Measurements from ENCODE around the gene RAB13. TPM values are rescaled to one million over a fixed set of nuclear protein-coding genes. Genes with fewer than 3 reads are reported as not detected.

Gene RAB13
- total and polyA plus RNA-seq, 2 donors (not counting 3 experiments of a cell fraction or from before 2014, with no cell fraction given), result 76.0 to 124 TPM

DNA sequence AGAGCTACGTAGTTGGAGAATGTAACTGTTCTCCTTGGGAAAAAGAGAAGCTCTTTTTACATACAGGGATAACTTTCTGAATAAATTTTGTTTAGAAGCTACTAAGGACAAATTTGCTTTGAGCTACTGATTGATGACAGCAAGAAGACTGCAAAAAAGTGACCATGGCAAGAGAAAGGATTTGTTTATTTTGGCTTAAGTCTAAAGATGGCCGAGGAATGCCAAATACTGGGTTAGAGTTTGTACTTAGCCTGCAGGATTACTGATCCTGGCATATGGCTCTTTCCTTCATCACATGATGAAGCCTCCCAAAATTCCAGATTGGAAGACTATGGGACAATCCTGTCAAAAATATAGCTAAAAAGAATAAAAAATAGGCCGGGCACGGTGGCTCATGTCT lies 33.1 kb upstream of the RAB13 start:
- DNase-seq (ENCODE audit: low read depth, low spot score) (no peak), FAIRE-seq (no peak)
- Histone ChIP-seq H3K4me3 (replicated peaks in 1 of 3; ENCODE audit: insufficient read depth in 1 of 3, low read depth in 1 of 3, low read length in 3 of 3) (no peak overlapping the region), H3K4me2 (ENCODE audit: insufficient read depth, low read length) (no peak overlapping the region), H3K9me3 (replicated peaks; ENCODE audit: control insufficient read depth, insufficient read depth, low read length) (no peaks in the 10 kb centered on the region), H3K27me3 (ENCODE audit: control insufficient read depth in 2 of 2, insufficient read depth in 2 of 2, low read length in 2 of 2) (no peaks in the 10 kb centered on the region), H3K4me1 (ENCODE audit: control insufficient read depth, extremely low read depth, insufficient read depth, low read length) (no peaks in the 10 kb centered on the region), H3K79me2 (ENCODE audit: control insufficient read depth, insufficient read depth, low read length) (no peaks in the 10 kb centered on the region), H4K20me1 (replicated peaks; ENCODE audit: control insufficient read depth, extremely low read depth, insufficient read depth, low read length) (no peaks in the 10 kb centered on the region), H3K9me1 (replicated peaks; ENCODE audit: control insufficient read depth, extremely low read depth, insufficient read depth, low read length) (no peaks in the 10 kb centered on the region), H2AFZ (ENCODE audit: low read depth, low read length) (no peak overlapping the region), H3K36me3 (ENCODE audit: control insufficient read depth in 2 of 2, extremely low read depth in 1 of 2, insufficient read depth in 2 of 2, low read length in 2 of 2) (no peaks in the 10 kb centered on the region), H3K27ac (ENCODE audit: insufficient read depth, low read depth, low read length) (no peak overlapping the region), H3K9ac (replicated peaks; ENCODE audit: extremely low read depth, insufficient read depth, low read length) (no peak overlapping the region)
- ChIA-PET POLR2A (no interaction called here), CTCF (interaction anchor here (1.6 kb wide), 1 partner anchor 11 kb away, joined by 3 read pairs; no protein-coding TSS in a partner anchor)
- dilution Hi-C loops (cut with MboI; ENCODE audit: extremely low pct_ligation_motif_present, low sequenced_read_pairs), result no loop called here
- TF ChIP-seq POLR2AphosphoS5 (IDR thresholded peaks at IDR 0.05; ENCODE audit: insufficient read depth, low read depth, low read length) (no peak), GATA2 (IDR thresholded peaks at IDR 0.05; ENCODE audit: insufficient read depth, insufficient read length, low read depth, low read length) (no peak)
- TF ChIP-seq, protein P1, sequence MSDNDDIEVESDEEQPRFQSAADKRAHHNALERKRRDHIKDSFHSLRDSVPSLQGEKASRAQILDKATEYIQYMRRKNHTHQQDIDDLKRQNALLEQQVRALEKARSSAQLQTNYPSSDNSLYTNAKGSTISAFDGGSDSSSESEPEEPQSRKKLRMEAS (IDR thresholded peaks at IDR 0.05; ENCODE audit: insufficient read depth, insufficient read length), result no peak
- BruUV-seq (replicated peaks), result no TSS peak
- intact Hi-C loops (cut with micrococcal nuclease), result no loop called here

DNA sequence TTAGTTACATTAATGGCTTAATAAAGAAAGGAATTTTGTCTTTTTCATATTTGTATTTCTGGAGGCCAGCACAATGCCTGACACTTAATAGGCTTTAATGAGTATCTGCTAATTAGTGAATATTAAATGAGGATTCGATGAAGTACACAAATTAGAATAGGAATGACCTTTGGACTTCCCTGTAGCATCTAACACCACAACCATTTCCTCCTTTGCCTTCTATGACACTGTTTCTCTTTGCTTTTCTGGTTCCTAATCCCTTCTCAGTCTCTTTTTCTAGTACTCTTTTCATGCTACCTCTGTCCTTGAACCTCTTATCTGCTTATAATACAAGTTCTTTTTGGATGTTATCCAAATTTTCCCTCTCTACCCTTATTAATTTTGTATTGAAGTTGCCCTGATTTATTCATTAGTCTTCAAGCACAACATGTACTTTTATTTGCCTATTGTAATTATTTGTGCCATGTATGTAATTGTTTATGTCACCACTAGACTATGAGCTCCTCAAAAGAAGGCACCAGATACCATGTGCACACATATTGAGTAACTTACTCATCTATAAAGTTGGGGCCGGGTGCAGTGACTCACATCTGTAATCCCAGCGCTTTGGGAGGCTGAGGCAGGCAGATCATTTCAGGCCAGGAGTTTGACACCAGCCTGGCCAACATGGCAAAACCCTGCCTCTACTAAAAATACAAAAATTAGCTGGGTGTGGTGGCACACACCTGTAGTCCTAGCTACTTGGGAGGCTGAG lies 28.2 kb upstream of the RAB13 start:
- Histone ChIP-seq H3K4me1 (ENCODE audit: control insufficient read depth, extremely low read depth, insufficient read depth, low read length) (no peaks in the 10 kb centered on the region), H3K4me2 (ENCODE audit: insufficient read depth, low read length) (no peak overlapping the region), H3K9me1 (replicated peaks; ENCODE audit: control insufficient read depth, extremely low read depth, insufficient read depth, low read length) (no peaks in the 10 kb centered on the region), H3K27me3 (ENCODE audit: control insufficient read depth in 2 of 2, insufficient read depth in 2 of 2, low read length in 2 of 2) (no peaks in the 10 kb centered on the region), H3K9me3 (replicated peaks; ENCODE audit: control insufficient read depth, insufficient read depth, low read length) (no peaks in the 10 kb centered on the region), H3K27ac (ENCODE audit: insufficient read depth, low read depth, low read length) (no peak overlapping the region), H3K4me3 (replicated peaks in 1 of 3; ENCODE audit: insufficient read depth in 1 of 3, low read depth in 1 of 3, low read length in 3 of 3) (no peak overlapping the region), H3K79me2 (ENCODE audit: control insufficient read depth, insufficient read depth, low read length) (no peaks in the 10 kb centered on the region), H4K20me1 (replicated peaks; ENCODE audit: control insufficient read depth, extremely low read depth, insufficient read depth, low read length) (no peaks in the 10 kb centered on the region), H3K9ac (replicated peaks; ENCODE audit: extremely low read depth, insufficient read depth, low read length) (no peak overlapping the region), H2AFZ (ENCODE audit: low read depth, low read length) (no peak overlapping the region), H3K36me3 (ENCODE audit: control insufficient read depth in 2 of 2, extremely low read depth in 1 of 2, insufficient read depth in 2 of 2, low read length in 2 of 2) (no peaks in the 10 kb centered on the region)
- TF ChIP-seq, protein P1 (IDR thresholded peaks at IDR 0.05; ENCODE audit: insufficient read depth, insufficient read length), result no peak
- TF ChIP-seq JUN (IDR thresholded peaks at IDR 0.05; ENCODE audit: borderline replicate concordance, insufficient read depth, insufficient read length, low read depth) (no peak), POLR2AphosphoS5 (IDR thresholded peaks at IDR 0.05; ENCODE audit: insufficient read depth, low read depth, low read length) (no peak), EZH2 (IDR thresholded peaks at IDR 0.05; ENCODE audit: borderline replicate concordance, low read depth, low read length, severe bottlenecking) (no peak), POLR2A (IDR thresholded peaks at IDR 0.05; ENCODE audit: low read depth, low read length) (no peak), GATA2 (IDR thresholded peaks at IDR 0.05; ENCODE audit: insufficient read depth, insufficient read length, low read depth, low read length) (no peak), FOS (IDR thresholded peaks at IDR 0.05; ENCODE audit: borderline replicate concordance, insufficient read depth, low read length) (no peak), MYC (IDR thresholded peaks at IDR 0.05; ENCODE audit: low read depth, low read length) (no peak)
- TF ChIP-seq, protein P2, sequence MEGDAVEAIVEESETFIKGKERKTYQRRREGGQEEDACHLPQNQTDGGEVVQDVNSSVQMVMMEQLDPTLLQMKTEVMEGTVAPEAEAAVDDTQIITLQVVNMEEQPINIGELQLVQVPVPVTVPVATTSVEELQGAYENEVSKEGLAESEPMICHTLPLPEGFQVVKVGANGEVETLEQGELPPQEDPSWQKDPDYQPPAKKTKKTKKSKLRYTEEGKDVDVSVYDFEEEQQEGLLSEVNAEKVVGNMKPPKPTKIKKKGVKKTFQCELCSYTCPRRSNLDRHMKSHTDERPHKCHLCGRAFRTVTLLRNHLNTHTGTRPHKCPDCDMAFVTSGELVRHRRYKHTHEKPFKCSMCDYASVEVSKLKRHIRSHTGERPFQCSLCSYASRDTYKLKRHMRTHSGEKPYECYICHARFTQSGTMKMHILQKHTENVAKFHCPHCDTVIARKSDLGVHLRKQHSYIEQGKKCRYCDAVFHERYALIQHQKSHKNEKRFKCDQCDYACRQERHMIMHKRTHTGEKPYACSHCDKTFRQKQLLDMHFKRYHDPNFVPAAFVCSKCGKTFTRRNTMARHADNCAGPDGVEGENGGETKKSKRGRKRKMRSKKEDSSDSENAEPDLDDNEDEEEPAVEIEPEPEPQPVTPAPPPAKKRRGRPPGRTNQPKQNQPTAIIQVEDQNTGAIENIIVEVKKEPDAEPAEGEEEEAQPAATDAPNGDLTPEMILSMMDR (IDR thresholded peaks at IDR 0.05; ENCODE audit: extremely low read depth in 1 of 2, insufficient read depth in 1 of 2, low read depth in 1 of 2, low read length in 2 of 2), result no peak
- DNase-seq (ENCODE audit: low read depth, low spot score), result no peak
- intact Hi-C loops (cut with micrococcal nuclease) (no loop called here), dilution Hi-C loops (cut with MboI; ENCODE audit: extremely low pct_ligation_motif_present, low sequenced_read_pairs) (no loop called here)
- ChIA-PET POLR2A (no interaction called here), CTCF (no interaction called here)
- BruUV-seq (replicated peaks), result no TSS peak
- no peak for FAIRE-seq
